HCT116 (cell line): ENCODE data around the gene LYRM7. TPM values are rescaled to one million over a fixed set of nuclear protein-coding genes. Genes with fewer than 3 reads are reported as not detected.

Source experiments
- ATAC-seq: fragments of 200-7000 bp; cut with Tn5 transposase; 2 replicates; pipeline ENCODE4 v1.9.1; 2020; ENCODE audit warnings: mild to moderate bottlenecking, moderate library complexity
- BruUV-seq: library from RNA; stranded (reverse); fragments of 400-500 nt; replicated peaks from 2 replicates; lab custom pipeline; 2021; lab: Mats Ljungman, UMichigan
- CTCF ChIA-PET: fragments of 300-600 bp; sonication (Branson Sonifier 250); formaldehyde crosslinking; loops from one replicate; lab custom pipeline; 2021; ENCODE audit warnings: antibody characterized with exemption; lab: Charles Lee
- POLR2A ChIA-PET: fragments of 300-600, 350-600 bp; sonication (Branson Sonifier 250); formaldehyde crosslinking; loops from one replicate; lab custom pipeline; 2021; ENCODE audit warnings: antibody characterized with exemption; lab: Charles Lee
- RAD21 ChIA-PET, 2 experiments: fragments of 300-600 bp; sonication (Branson Sonifier 250); formaldehyde crosslinking; loops; one replicate each; lab custom pipeline; 2023; ENCODE audit warnings: low total read pairs in 2 of 2; ENCODE audit not compliant: uncharacterized antibody in 2 of 2, unreplicated experiment in 2 of 2, low non-redundant PET in 1 of 2; lab: Charles Lee
- DNase-seq: peaks from one replicate; pipeline ENCODE4 v3.0.0-alpha.2; 2010; ENCODE audit warnings: low read depth, low spot score
- H2AFZ ChIP-seq: fragments of 200-600 bp; shearing (Covaris generic), sonication (generic); 2 replicates; pipeline ENCODE4 v1.6.1; 2017; ENCODE audit warnings: low read depth, mixed run types, mixed read lengths, antibody characterized with exemption, low read length; ENCODE audit not compliant: poor library complexity, severe bottlenecking
- H3K27ac ChIP-seq: 2 replicates; pipeline ENCODE4 v1.5.1; 2012; ENCODE audit warnings: low read depth, low read length
- H3K27me3 ChIP-seq: fragments of 200-600 bp; sonication (generic); 2 replicates; pipeline ENCODE4 v1.6.1; 2016; ENCODE audit warnings: mixed run types, low read length, mixed read lengths; ENCODE audit not compliant: insufficient read depth
- H3K36me3 ChIP-seq, 2 experiments: fragments of 200-500 bp in 1 of 2; fragments of 200-600 bp in 1 of 2; sonication (Bioruptor generic) in 1 of 2; sonication (generic) in 1 of 2; 2 replicates each; pipeline versions ENCODE4 v1.5.1 to v1.6.1; 2014 to 2016; ENCODE audit warnings: low read length in 2 of 2, inconsistent platforms in 1 of 2, mixed read lengths in 1 of 2, mixed run types in 1 of 2; ENCODE audit not compliant: insufficient read depth in 2 of 2, control insufficient read depth in 1 of 2
- H3K4me1 ChIP-seq, 2 experiments: fragments of 200-600 bp in 1 of 2; sonication (generic) in 1 of 2; 2 replicates each; pipeline versions ENCODE4 v1.5.1 to v1.6.1; 2012 to 2017; ENCODE audit warnings: low read length in 2 of 2, inconsistent platforms in 1 of 2, mild to moderate bottlenecking in 1 of 2, mixed read lengths in 1 of 2, mixed run types in 1 of 2, moderate library complexity in 1 of 2; ENCODE audit not compliant: insufficient read depth in 2 of 2, control insufficient read depth in 1 of 2
- H3K4me2 ChIP-seq: fragments of 200-600 bp; sonication (generic); 2 replicates; pipeline ENCODE4 v1.6.1; 2017; ENCODE audit warnings: mixed run types, low read length, mixed read lengths
- H3K4me3 ChIP-seq, 2 experiments: fragments of 200-600 bp in 1 of 2; sonication (generic) in 1 of 2; replicated peaks in 1 of 2; 2 replicates each; pipeline ENCODE4 v1.5.1; 2011 to 2016; ENCODE audit warnings: low read length in 2 of 2, control low read depth in 1 of 2, low read depth in 1 of 2, mild to moderate bottlenecking in 1 of 2, mixed read lengths in 1 of 2, mixed run types in 1 of 2
- H3K79me2 ChIP-seq: fragments of 200-600 bp; sonication (generic); 2 replicates; pipeline ENCODE4 v1.6.1; 2017; ENCODE audit warnings: mild to moderate bottlenecking, mixed run types, low read length, moderate library complexity, mixed read lengths; ENCODE audit not compliant: insufficient read depth
- H3K9ac ChIP-seq: fragments of 200-600 bp; sonication (generic); 2 replicates; pipeline ENCODE4 v1.6.1; 2016; ENCODE audit warnings: low read length, mixed read lengths
- H3K9me2 ChIP-seq: fragments of 200-600 bp; sonication (generic), shearing (Covaris generic); 2 replicates; pipeline ENCODE4 v1.6.1; 2017; ENCODE audit warnings: mixed run types, mild to moderate bottlenecking, moderate library complexity; ENCODE audit not compliant: insufficient read depth
- H3K9me3 ChIP-seq, 2 experiments: fragments of 200-500 bp in 1 of 2; fragments of 200-600 bp in 1 of 2; sonication (Bioruptor generic) in 1 of 2; sonication (generic) in 1 of 2; 2 replicates each; pipeline ENCODE4 v1.6.1; 2014 to 2017; ENCODE audit warnings: low read length in 2 of 2, mixed read lengths in 2 of 2, inconsistent platforms in 1 of 2, low read depth in 1 of 2, mild to moderate bottlenecking in 1 of 2, mixed run types in 1 of 2, moderate library complexity in 1 of 2; ENCODE audit not compliant: control insufficient read depth in 1 of 2, insufficient read depth in 1 of 2
- H4K20me1 ChIP-seq: fragments of 200-600 bp; sonication (generic), shearing (Covaris generic); 2 replicates; pipeline ENCODE4 v1.6.1; 2017; ENCODE audit warnings: mixed run types, mild to moderate bottlenecking, moderate library complexity; ENCODE audit not compliant: insufficient read depth
- CBX3 ChIP-seq: IDR thresholded peaks from 2 replicates; pipeline ENCODE4 v1.6.1; 2012; ENCODE audit warnings: low read depth
- EGR1 ChIP-seq: IDR thresholded peaks from 2 replicates; pipeline ENCODE4 v1.6.1; 2012; ENCODE audit warnings: low read depth
- EZH2 ChIP-seq: fragments of 200-600 bp; sonication (generic); IDR thresholded peaks from 2 replicates; pipeline ENCODE4 v1.6.1; 2017; ENCODE audit warnings: antibody characterized with exemption, mixed run types
- EZH2phosphoT487 ChIP-seq: fragments of 200-600 bp; IDR thresholded peaks from 2 replicates; pipeline ENCODE4 v1.6.1; 2018; ENCODE audit warnings: antibody characterized with exemption, borderline replicate concordance
- POLR2AphosphoS5 ChIP-seq: IDR thresholded peaks from 2 replicates; pipeline ENCODE4 v1.6.1; 2011; ENCODE audit warnings: mild to moderate bottlenecking, low read depth, low read length, moderate library complexity
- RAD21 ChIP-seq: IDR thresholded peaks from 2 replicates; pipeline ENCODE4 v1.6.1; 2012; ENCODE audit warnings: low read depth, mild to moderate bottlenecking
- YY1 ChIP-seq: IDR thresholded peaks from 2 replicates; pipeline ENCODE4 v1.6.1; 2011; ENCODE audit warnings: low read length, low read depth, moderate library complexity, mild to moderate bottlenecking; ENCODE audit not compliant: insufficient replicate concordance; ENCODE audit errors: extremely low read depth
- intact Hi-C: fragments of 100-400 bp; cut with micrococcal nuclease; formaldehyde crosslinking; loops from 2 replicates; pipeline ENCODE4 v1.10.0; 2022
- total RNA-seq: library from RNA; stranded (reverse); gene quantifications from one replicate; pipeline ENCODE4 v1.2.1, GENCODE V29; 2021; ENCODE audit not compliant: unreplicated experiment

Gene LYRM7
- total RNA-seq, 1 experiment from 2014 or later, result 14.4 TPM

GRCh38 chr5:131147258-131147657 lies 23.5 kb upstream of the LYRM7 start:
- Histone ChIP-seq H3K4me1 (no peaks in the 10 kb centered on the region), H3K4me2 (no peak overlapping the region), H3K27me3 (no peaks in the 10 kb centered on the region), H3K4me3 (no peak overlapping the region), H3K9me2 (no peaks in the 10 kb centered on the region), H4K20me1 (no peaks in the 10 kb centered on the region)
- BruUV-seq, result no TSS peak
- intact Hi-C loops, result no loop called here
- ATAC-seq (no peak), DNase-seq (no peak)
- CTCF ChIA-PET, result interaction anchor here (1.6 kb wide), 1 partner anchor 235 kb away, joined by 4 read pairs; no protein-coding TSS in a partner anchor
- TF ChIP-seq CBX3 (no peak), POLR2AphosphoS5 (no peak), EZH2phosphoT487 (no peak)
- TF ChIP-seq, all 23 proteins: peak for 0
- Histone ChIP-seq H3K79me2 (no peaks in the 10 kb centered on the region), H2AFZ (no peak overlapping the region), H3K9me3 (no peaks in the 10 kb centered on the region), H3K9ac (no peak overlapping the region), H3K36me3 (no peaks in the 10 kb centered on the region), H3K27ac (no peak overlapping the region)
- ChIA-PET POLR2A (no interaction called here), RAD21 (no interaction called here)

GRCh38 chr5:131148835-131149234 lies 21.9 kb upstream of the LYRM7 start:
- Histone ChIP-seq H3K27ac (no peak overlapping the region), H3K9me3 (no peaks in the 10 kb centered on the region), H3K79me2 (no peaks in the 10 kb centered on the region), H3K4me1 (no peaks in the 10 kb centered on the region), H2AFZ (no peak overlapping the region), H3K4me3 (no peak overlapping the region), H3K4me2 (no peak overlapping the region), H3K9me2 (no peaks in the 10 kb centered on the region), H4K20me1 (no peaks in the 10 kb centered on the region), H3K27me3 (no peaks in the 10 kb centered on the region), H3K36me3 (no peaks in the 10 kb centered on the region), H3K9ac (no peak overlapping the region)
- POLR2A ChIA-PET, result no interaction called here
- intact Hi-C loops, result no loop called here
- RAD21 ChIA-PET, result no interaction called here
- ATAC-seq, result no peak
- TF ChIP-seq EZH2 (no peak), CBX3 (no peak), EGR1 (no peak), RAD21 (no peak), YY1 (no peak)
- no peak for DNase-seq
- CTCF ChIA-PET, result no interaction called here
- no TSS peak for BruUV-seq
